AG10803 (cell line): ENCODE data around the gene EDNRA.

Source experiments
- DNase-seq: peaks from one replicate; pipeline ENCODE4 v3.0.0; 2010; ENCODE audit warnings: low read depth
- H3K4me3 ChIP-seq: 2 replicates; pipeline ENCODE4 v1.5.1; 2011; ENCODE audit warnings: mild to moderate bottlenecking, low read length, control low read depth
- CTCF ChIP-seq: conservative IDR thresholded peaks from 2 replicates; pipeline ENCODE4 v1.5.1; 2011; ENCODE audit warnings: mild to moderate bottlenecking, low read length, control low read depth, inconsistent platforms

The EDNRA gene

GRCh38 chr4:147463065-147463464 lies 17.8 kb upstream of the EDNRA start:
- TF ChIP-seq CTCF, result no peak
- H3K4me3 ChIP-seq, result no peak overlapping the region
- peak; percentile 50 for DNase-seq

- no peak for DNase-seq
- no peak for TF ChIP-seq CTCF
- no peak overlapping the region for H3K4me3 ChIP-seq
Observed at GRCh38 chr4:147465461-147465860, 15.4 kb upstream of the EDNRA start.

GRCh38 chr4:147477439-147477838 lies 3.5 kb upstream of the EDNRA start:
- no peak overlapping the region for H3K4me3 ChIP-seq
- no peak for DNase-seq
- no peak for TF ChIP-seq CTCF

- no peak for TF ChIP-seq CTCF
- no peak for DNase-seq
- no peak overlapping the region for H3K4me3 ChIP-seq
Observed at GRCh38 chr4:147479376-147479775, 1.5 kb upstream of the EDNRA start.

- TF ChIP-seq CTCF, result no peak
- peak; percentile 73 for DNase-seq
- H3K4me3 ChIP-seq, result no peak overlapping the region
Observed at GRCh38 chr4:147479786-147480185, 1.1 kb upstream of the EDNRA start.

- no peak for DNase-seq
- peak overlapping the region; percentile 65 for H3K4me3 ChIP-seq
- TF ChIP-seq CTCF, result no peak
Observed at GRCh38 chr4:147480502-147480890, 401 bp upstream of the EDNRA start.

GRCh38 chr4:147481577-147482109 lies 746 bp downstream of the EDNRA start:
- DNase-seq, result peak; percentile 17
- H3K4me3 ChIP-seq, result peak overlapping the region; percentile 65
- no peak for TF ChIP-seq CTCF
